SK-N-SH (cell line): Measurements from ENCODE around the gene HOXC13.

Experiments used
- CTCF ChIP-seq: fragments of 200-600 bp; sonication (generic); IDR thresholded peaks from 2 replicates; pipeline ENCODE4 v1.6.1; 2017; ENCODE audit warnings: antibody characterized with exemption, mild to moderate bottlenecking, moderate library complexity
- EP300 ChIP-seq, 2 experiments: IDR thresholded peaks; 2 replicates each; pipeline versions ENCODE4 v1.4.0 to v1.6.1; 2012; ENCODE audit warnings: borderline replicate concordance in 1 of 2, low read depth in 1 of 2, low read length in 1 of 2
- FOXM1 ChIP-seq: IDR thresholded peaks from 2 replicates; pipeline ENCODE4 v1.4.0; 2012; ENCODE audit warnings: low read depth, mild to moderate bottlenecking
- GABPA ChIP-seq: IDR thresholded peaks from 2 replicates; pipeline ENCODE4 v1.4.0; 2012; ENCODE audit warnings: low read depth, mild to moderate bottlenecking
- JUND ChIP-seq: IDR thresholded peaks from 2 replicates; pipeline ENCODE4 v1.4.0; 2012
- RAD21 ChIP-seq: IDR thresholded peaks from 2 replicates; pipeline ENCODE4 v1.6.1; 2012; ENCODE audit warnings: mild to moderate bottlenecking, low read length
- RXRA ChIP-seq: IDR thresholded peaks from 2 replicates; pipeline ENCODE4 v1.4.0; 2012; ENCODE audit warnings: low read depth, mild to moderate bottlenecking, borderline replicate concordance
- TAF1 ChIP-seq: IDR thresholded peaks from 2 replicates; pipeline ENCODE4 v1.6.1; 2012; ENCODE audit warnings: low read depth, mild to moderate bottlenecking, low read length, moderate library complexity, borderline replicate concordance
- TCF12 ChIP-seq: IDR thresholded peaks from 2 replicates; pipeline ENCODE4 v1.4.0; 2012
- YY1 ChIP-seq: IDR thresholded peaks from 2 replicates; pipeline ENCODE4 v1.4.0; 2012; ENCODE audit warnings: low read depth, mild to moderate bottlenecking
- ZBTB33 ChIP-seq: IDR thresholded peaks from 2 replicates; pipeline ENCODE4 v1.4.0; 2012; ENCODE audit warnings: low read depth, borderline replicate concordance

GRCh38 chr12:53958128-53958527 is 19.5 kb downstream of the HOXC13 start:
- TF ChIP-seq GABPA: no peak
- no peak for TF ChIP-seq RXRA
- no peak for TF ChIP-seq RAD21
- no peak for TF ChIP-seq FOXM1
- no peak for TF ChIP-seq CTCF
- TF ChIP-seq YY1: no peak
- TF ChIP-seq JUND: no peak
- no peak for TF ChIP-seq EP300 (IDR thresholded peaks at IDR 0.05; ENCODE audit: borderline replicate concordance in 1 of 2, low read depth in 1 of 2, low read length in 1 of 2)
- TF ChIP-seq ZBTB33: no peak
- TF ChIP-seq TCF12: no peak
- TF ChIP-seq TAF1: no peak
